Measurements from ENCODE around the gene AQP1.

AQP1 gene

DNA sequence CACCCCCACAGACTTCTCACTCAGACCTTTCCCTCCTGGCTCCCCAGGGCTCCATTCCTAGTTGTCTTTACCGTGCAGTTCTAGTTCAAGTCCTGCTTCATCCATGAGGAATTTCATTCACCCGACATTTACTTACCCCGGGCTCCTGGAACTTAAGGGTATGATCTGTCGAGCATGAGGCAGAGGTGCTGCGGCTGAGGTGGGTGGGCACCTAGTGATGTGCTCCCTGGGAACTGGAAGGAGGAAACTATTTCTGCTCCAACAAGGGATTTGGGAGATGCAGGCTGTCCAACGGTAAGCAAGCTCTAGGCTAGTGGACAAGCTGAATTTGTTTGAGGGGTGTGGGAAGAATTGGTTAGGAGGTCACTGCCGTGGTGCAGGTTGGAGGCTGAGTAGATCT is 30.2 kb upstream of the AQP1 start:
- DNase-seq = no peak

DNA sequence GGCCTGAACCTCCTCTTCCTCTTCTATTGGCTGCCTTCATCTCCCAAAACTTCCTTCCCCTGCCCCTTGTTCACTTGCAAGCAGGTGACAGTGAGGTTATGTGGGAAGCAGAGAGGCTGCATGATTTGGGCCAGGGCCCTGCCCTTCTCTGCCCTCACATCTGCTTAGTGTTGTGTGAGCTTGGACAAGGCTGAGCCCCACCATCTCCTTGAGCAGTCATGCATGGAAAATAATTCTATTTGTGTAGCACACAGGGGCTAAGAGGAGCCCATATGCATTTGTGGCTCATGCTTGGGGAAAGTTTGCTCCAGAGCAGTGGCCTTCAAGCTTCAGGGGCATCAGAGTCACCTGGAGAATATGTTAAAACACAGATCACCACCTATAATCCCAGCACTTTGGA is 26.8 kb upstream of the AQP1 start:
- no peak for DNase-seq

DNA sequence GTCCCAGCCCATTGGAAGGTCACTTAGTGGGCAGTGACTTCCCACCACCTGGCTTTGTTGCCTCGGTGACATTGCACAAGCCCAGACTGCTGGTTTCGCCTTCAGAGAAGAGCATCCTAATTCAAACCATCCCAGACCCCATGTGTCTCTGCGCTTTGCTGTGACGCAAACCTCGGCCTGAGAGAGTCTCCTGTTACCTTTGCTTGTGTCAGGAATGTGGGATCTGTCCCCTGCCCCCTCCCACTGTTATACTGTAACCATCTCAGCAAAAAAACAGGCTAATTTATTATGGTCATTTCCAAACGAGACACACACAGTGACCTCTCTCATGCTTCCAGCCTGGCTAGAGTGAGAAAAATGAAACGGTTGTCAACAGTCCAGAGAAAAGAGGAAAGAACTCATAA is 25.0 kb upstream of the AQP1 start:
- no peak for DNase-seq

DNA sequence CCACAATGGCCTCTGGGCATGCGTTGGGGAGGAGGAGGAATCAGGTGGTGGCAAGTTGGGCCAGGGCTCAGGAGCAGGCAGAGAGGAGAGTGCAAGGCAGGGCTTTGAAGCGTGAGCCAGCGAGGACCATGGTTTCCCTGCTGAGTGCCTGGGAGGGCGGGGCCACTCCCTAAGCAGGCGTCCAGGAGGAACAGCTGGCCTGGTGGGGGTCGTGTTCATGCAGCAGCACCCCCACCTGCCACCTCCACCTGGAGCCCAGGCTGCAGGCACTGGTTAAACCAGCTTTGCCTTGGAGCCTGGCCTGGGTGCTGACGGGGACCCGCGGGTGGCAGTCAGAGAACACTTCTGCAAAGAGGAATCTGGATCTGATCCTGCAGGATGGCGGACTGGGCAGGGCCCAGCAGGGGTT is 24.2 kb upstream of the AQP1 start:
- DNase-seq = no peak

DNA sequence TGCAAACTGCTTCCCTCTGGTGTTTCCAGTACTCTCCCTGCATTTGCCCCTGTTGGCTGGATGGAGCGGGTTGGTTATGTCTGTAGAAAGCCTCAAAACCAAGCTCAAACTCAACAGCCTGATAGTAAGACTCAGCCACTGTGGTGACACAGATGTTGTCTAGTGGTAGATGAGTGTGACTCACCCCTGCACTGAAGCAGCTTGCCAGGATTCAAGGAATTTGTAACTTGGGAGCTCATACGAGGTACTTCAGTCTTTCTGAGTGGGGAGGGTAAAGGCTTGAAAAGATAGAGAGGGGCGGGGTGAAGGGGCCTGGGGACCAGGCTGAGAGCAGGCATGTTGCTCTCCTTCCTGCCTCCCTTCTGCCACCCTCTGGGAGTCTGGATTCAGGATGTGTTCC is 22.9 kb upstream of the AQP1 start:
- DNase-seq = peak in 19 of 56 donors; percentile 10 to 66 (median 35)

DNA sequence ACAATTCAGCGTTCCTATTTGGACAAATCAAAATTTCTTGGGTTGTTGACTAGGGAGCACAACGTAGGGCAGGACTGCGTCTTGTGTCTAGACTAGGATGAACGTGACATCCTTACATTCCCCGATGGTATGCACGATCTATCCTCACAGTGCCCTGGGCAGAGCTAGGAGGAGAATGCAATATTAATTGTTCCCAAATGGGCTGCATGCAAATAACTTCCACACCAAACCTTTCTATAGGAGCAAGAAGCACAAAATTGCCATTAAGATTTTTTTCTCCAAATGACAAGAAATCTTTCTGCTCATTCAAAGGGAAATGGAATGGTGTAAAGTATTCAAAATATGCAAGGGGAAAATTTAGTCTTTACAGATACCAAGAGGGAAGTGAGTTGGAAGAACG is 21.4 kb upstream of the AQP1 start:
- no peak for DNase-seq

DNA sequence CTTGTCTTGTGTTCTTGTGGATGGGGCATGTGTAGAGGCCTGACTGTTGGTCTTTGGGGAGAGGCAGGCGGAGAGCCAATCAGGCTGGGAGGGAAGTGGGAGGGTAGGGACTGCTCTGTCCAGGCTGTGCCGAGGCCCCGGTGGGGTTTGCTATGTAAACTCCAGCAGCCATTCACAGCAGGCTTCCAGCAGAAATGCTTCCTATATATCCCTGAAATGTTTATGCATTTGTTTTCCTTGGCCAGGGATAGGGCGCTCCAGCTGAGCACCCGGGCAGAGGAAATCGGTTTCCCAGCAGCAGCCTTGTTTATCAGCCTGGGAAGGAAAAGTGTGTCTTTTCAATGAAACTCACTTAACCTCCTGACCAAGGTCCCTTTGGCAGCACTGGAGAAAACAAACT is 18.3 kb upstream of the AQP1 start:
- DNase-seq = peak in 8 of 56 donors; percentile 7 to 48 (median 18)

DNA sequence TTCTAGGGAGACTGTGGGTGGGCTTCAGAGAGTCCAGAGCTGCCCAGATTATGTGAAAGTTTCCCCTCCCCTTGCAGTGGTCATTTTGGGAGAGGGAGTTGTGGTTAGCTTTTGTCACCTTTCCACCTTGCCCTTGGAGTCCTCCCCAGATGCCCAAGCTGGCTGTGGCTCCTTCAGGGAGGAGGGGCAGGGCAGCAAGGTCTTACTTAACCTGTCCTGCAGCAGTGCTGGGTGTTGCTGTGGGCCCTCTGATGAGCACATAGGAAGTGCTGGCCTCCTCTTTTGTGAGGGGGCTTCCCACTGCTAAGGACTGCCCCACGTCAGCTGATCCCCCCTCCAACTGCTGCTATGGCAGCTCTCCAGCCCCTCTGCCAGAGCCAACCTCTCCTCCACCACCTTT is 17.6 kb upstream of the AQP1 start:
- DNase-seq = no peak

DNA sequence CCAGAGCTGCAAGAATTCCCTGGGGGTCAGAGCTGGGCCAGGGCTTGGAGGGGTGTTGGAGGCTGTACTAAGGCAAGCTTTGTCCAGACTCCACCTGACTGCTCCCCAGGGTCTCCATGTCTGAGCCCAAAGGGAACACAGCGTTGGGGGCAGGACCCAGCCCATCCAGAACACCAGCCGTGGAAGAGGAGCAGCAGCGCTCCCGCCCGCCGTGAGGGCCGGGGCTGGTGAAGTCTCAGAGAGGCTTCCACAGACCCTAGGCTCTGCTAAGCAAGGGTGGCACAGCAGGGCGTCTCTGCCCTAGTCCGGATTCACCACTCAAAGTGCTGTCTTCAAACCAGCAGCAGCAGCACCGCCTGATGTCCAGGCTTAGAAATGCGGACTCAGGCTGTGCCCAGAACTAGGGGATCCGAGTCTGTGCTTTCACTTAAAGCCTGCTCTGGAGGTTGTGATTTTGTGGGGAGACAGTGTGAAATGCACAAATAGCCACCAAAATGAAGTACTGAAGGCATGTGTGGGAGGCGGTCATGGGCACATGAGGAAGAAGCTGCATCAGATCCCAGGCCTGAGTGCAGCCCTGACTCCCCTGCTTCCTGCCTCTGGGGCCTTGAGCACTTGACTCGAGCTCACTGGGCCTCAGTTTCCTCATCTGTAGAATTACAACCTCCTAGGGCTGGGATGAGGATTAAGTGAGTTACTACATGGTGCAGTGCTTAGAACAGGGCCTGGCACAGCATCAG is 16.6 kb upstream of the AQP1 start:
- DNase-seq = no peak

DNA sequence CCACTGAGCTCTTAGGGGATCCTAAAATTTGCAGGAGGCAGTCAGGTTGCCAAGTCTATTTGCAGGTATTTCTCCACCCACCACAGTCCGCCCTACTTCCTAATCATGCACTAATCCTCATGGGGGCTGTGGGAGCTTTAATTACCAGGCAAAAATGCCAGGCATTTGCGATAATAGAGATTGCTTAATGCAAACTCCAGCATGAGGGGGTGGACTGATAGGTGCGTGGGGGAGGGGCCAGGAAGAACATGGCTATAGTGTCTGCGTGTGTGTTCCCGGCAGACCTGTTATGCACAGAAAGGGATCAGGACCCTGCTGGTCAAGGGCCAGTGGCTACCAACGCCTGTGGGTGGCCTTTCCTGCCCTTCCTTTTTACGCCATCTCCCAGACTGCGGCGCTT is 15.6 kb upstream of the AQP1 start:
- DNase-seq = peak in 3 of 56 donors; percentile 12 to 14 (median 13)

DNA sequence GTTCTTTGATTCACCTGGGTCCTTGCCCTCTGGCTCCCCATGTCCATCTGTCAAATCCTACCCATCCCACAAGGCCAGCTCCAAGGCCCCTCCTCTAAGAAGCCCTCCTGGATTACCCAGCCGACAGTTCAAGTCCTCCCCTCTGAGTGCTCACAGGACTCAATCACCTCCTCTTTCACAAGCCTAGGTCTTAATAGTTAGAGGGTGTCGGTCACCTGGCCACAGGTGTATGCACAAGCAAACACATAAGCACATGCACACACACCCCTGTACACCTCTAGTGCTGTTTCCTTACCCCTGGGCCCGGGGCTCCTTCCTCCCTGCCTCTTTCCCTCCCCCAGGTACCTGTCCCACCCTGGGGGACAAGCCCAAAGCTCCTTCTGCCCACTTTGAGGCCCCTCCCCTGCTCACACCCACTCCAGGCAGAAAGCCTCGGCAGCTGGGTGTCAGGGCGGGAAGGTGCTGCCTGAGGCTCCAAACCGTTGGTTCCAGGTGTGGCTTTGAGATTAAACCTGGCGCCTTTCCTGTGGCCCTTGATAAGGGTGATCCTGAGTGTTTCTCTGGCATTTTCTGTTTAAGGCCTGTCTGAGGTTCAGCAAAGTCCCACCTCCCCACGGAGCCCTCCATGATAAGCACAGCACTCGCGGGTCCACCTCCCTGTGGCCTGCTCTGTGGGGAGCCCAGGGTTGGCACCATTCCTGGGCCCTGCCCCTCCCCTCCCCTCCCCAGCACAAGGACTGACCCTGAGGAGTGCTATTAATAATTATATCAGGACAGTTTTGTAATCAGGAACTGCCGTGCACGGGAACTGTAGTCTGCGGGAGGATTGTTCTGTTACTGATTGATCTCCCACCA is 14.6 kb upstream of the AQP1 start:
- no peak for DNase-seq

DNA sequence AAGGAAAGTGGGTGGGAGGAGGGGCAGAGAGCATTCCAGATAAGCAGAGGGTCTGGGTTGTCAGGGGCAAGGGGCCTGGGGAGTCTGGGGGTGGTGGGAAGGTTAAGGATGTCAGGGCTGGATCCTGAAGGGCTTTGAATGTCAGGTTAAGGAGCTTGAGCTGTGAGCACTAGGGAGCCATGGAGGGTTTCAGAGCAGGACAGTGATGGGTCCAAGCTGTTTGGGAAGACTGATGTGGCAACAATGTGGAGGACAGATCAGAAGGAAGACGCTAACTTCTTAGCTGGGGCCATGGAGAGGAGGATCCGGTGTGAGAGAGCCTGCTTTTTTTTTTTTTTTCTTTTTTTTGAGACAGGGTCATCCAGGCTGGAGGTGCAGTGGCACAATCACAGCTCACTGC is 13.9 kb upstream of the AQP1 start:
- no peak for DNase-seq

DNA sequence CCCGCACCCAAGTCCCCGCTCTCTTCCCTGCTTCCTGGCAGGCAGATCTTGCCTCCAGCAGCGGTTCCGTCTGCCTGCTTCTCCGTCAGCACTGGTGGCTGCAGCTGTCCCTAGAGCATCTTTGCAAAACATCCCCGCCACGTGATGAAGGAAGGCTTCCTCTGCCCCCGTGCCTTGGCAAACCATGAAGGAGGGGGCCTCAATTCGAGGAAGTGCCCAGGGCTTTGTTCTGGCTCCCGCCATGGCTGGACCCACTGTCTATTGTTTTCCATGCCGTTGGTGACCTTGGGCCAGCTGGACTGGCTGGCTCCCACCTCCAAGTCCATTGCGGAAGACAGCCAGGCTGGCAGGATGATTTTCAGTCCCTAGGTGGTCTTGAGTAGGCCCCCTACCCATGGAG is 13.2 kb upstream of the AQP1 start:
- DNase-seq = peak in 18 of 56 donors; percentile 9 to 50 (median 21)

DNA sequence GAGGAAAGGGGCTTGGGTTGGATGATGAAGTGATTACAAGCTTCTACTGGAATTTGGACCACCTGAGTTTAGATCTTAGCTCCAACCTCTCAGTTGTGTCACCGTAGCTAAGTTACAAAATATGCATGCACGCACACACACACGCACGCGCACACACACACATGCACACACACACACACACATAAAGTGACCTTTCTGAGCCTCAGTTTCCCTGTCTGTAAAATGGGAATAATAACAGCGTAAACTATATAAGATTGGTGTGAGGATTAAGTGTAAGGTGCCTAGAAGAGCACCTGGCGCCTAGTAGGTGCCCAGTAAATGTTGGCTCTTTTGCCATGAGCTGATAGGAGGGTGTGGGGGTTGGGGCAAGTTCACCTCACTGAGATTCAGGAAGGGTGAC is 12.6 kb upstream of the AQP1 start:
- DNase-seq = no peak

DNA sequence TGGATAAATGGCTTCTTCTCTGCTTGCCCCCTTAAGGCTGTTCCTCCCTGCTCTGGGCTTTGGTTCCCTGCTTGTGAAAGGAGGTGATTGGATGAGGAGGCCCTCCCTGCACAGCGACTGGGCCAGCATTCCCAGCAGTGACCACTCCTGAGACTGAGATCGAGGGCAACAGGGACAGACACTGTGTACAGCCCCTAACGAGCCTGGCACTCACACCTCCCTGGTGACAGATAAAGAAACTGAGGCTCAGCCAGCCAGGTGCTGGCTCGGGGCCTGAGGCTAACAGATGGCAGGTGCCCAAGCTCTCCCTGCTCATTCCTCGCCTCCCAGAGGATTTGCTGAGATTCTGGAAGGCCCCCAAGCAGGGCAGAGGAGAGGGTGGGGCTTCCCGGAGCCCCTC is 12.0 kb upstream of the AQP1 start:
- DNase-seq = no peak

DNA sequence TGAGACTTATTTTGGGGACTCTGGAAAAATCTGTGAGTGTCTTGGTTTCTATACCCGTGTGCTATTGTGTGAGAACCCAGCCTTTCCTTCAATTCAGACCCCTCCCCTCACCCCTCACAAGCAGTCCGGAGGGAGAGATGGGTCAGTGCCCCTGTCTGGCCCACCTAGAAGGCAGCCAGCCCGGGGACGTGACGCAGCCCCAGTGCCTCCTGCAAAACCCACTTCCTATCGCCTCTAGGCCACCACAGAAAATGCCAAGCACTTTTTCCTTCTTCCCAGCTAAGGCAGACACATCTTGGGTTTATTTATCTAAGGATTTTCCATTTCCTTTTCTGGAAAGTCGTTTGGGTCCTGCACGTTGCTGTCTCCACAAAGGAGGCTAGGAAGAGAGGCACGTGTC is 11.6 kb upstream of the AQP1 start:
- DNase-seq = no peak

DNA sequence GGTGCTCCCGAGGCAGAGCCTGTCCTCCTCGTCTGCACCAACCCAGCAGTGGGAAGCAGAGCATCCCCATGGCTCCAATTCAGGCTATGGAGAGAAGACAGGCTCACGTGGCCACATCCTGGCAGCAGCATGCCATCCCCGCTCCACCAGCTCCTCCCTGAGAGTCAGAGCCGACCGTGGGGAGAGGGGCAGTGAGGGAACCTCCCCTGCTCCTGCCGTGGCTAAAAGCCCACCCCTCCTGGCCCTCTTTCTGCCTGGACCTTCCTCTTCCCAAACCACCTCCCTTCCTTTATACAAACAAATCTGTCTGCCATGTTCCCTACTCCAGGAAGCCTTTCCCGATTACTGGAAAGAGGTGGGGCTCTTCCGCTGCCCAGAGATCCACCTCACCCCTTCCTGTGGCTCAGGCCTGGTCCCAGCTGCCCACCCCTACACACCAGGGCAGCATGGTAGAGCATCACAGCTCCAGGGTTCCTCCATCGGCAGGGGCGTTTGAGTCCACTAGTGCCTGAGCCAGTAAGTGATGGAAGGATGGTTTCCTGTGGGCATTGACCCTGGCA is 10.8 kb upstream of the AQP1 start:
- DNase-seq = no peak

DNA sequence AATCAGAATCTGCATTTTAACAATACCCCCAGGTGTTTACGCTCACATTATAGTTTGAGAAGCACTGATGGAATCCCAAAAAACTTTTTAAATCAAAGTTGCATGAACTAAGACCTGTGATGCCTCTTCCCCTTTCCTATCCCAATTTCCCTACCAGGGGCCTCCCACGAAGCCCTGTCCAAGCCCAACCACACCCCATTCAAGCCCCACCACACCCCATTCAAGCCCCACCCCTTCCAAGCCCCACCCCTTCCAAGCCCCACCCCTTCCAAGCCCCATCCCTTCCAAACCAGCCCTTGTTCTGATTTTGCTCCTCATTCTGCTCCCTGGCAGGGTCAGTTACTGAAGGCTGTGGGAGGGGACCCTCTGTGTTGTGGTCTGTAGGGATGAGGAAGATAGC is 9.8 kb upstream of the AQP1 start:
- DNase-seq = no peak

DNA sequence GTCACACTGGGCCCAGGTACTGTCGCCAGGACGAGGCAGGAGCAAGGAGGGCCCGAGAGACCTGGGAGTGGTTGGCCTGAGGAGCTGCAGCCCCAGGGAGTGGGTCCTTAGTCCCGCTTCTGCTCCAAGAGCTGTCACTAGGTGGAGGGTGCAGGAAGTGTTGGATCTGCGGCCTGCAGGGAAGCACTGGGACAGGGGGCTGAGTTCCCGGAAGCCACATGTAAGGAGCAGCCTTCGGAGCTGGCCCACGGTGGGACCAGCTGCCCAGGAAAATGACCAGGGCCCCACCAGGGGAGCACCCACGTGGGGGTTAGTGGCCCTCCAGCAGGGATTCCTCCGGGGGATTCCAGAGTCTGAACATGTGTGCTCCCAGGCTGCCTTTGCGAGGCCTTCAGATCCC is 9.2 kb upstream of the AQP1 start:
- no peak for DNase-seq

DNA sequence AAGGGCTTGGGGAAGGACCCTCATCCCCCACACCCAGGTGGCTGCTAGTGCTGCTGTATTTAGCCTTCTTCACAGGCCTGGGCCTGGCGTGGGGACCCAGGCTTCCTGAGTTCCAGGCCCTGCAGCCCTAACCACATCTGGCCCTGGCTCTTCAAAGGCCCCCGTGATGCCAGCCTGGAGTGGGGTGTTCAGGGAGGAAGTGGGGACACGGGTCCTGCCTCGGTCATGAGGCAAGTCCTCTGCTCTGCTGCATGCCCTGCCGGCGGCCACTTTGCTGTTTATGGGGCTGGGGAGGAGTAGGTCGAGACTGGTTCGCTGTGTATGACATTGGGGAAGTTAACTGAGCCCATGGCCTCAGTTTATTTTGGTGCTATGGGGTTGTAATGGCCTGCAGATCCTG is 8.5 kb upstream of the AQP1 start:
- no peak for DNase-seq

DNA sequence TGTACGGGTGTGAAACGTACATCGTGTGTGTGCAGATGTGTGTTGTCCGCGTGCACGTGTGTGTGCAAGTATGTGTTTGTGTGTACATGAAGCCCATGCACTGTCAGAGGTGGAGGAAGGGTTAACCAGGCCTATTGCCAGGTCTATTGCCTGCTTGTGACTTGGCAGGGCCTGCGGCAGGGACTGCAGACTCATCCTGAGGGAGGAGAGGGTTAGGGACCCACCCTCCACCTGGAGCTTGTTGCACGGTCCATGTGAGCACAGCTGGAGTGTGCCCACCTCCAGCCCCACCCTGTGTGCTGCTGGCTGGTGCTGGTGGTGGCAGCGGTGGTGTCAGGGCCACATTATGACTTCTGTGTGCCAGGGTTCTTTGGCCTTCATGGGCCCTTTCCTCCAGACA is 7.1 kb upstream of the AQP1 start:
- DNase-seq = no peak

Measured in nucleus accumbens (tissue), 56 donors.